GM23248 (cell line): ENCODE results near the gene NCAM1. TPM values are rescaled to one million over a fixed set of nuclear protein-coding genes. Genes with fewer than 3 reads are reported as not detected.

Source experiments
- DNase-seq: peaks from one replicate; pipeline ENCODE4 v3.0.0-alpha.2; 2015
- H2AFZ ChIP-seq: fragments of 200-600 bp; sonication (generic); 2 replicates; pipeline ENCODE4 v1.6.1; 2016; ENCODE audit warnings: antibody characterized with exemption
- H3F3A ChIP-seq: fragments of 200-600 bp; sonication (generic); 2 replicates; pipeline ENCODE4 v1.6.1; 2016; ENCODE audit warnings: mild to moderate bottlenecking, antibody characterized with exemption, mixed run types; ENCODE audit not compliant: insufficient read depth
- H3K27ac ChIP-seq: fragments of 200-600 bp; sonication (generic); 2 replicates; pipeline ENCODE4 v1.5.1; 2016; ENCODE audit warnings: mild to moderate bottlenecking
- H3K27me3 ChIP-seq: fragments of 200-600 bp; sonication (generic); replicated peaks from 2 replicates; pipeline ENCODE4 v1.6.1; 2016; ENCODE audit warnings: mild to moderate bottlenecking; ENCODE audit not compliant: insufficient read depth
- H3K36me3 ChIP-seq: fragments of 200-600 bp; sonication (generic); 2 replicates; pipeline ENCODE4 v1.6.1; 2016; ENCODE audit warnings: low read depth, mild to moderate bottlenecking
- H3K4me1 ChIP-seq: fragments of 200-600 bp; sonication (generic); 2 replicates; pipeline ENCODE4 v1.6.1; 2016; ENCODE audit warnings: mild to moderate bottlenecking; ENCODE audit not compliant: insufficient read depth
- H3K4me2 ChIP-seq: fragments of 200-600 bp; sonication (generic); one replicate; pipeline ENCODE4 v1.6.1; 2016; ENCODE audit warnings: mild to moderate bottlenecking; ENCODE audit not compliant: unreplicated experiment
- H3K4me3 ChIP-seq: fragments of 200-600 bp; sonication (generic); 2 replicates; pipeline ENCODE4 v1.5.1; 2016; ENCODE audit warnings: mild to moderate bottlenecking
- H3K79me2 ChIP-seq: fragments of 200-600 bp; sonication (generic); 2 replicates; pipeline ENCODE4 v1.6.1; 2016; ENCODE audit warnings: mild to moderate bottlenecking; ENCODE audit not compliant: insufficient read depth
- H3K9ac ChIP-seq: fragments of 200-600 bp; sonication (generic); 2 replicates; pipeline ENCODE4 v1.6.1; 2016; ENCODE audit warnings: mild to moderate bottlenecking
- H3K9me2 ChIP-seq: fragments of 200-600 bp; sonication (generic); 2 replicates; pipeline ENCODE4 v1.6.1; 2016; ENCODE audit warnings: mixed run types, mild to moderate bottlenecking, moderate library complexity; ENCODE audit not compliant: insufficient read depth
- H3K9me3 ChIP-seq: fragments of 200-600 bp; sonication (generic); one replicate; pipeline ENCODE4 v1.6.1; 2017; ENCODE audit warnings: low read depth
- H4K20me1 ChIP-seq: fragments of 200-600 bp; sonication (generic); 2 replicates; pipeline ENCODE4 v1.6.0; 2016; ENCODE audit not compliant: insufficient read depth
- EZH2 ChIP-seq: fragments of 200-600 bp; sonication (generic); IDR thresholded peaks from 2 replicates; pipeline ENCODE4 v1.6.1; 2018; ENCODE audit warnings: antibody characterized with exemption, mild to moderate bottlenecking; ENCODE audit not compliant: insufficient read depth, poor library complexity, severe bottlenecking
- EZH2phosphoT487 ChIP-seq: fragments of 200-600 bp; sonication (generic); IDR thresholded peaks from 2 replicates; pipeline ENCODE4 v1.6.1; 2018; ENCODE audit warnings: antibody characterized with exemption, moderate library complexity, mild to moderate bottlenecking, low read depth; ENCODE audit not compliant: insufficient read depth
- WGBS, 2 experiments: methylation state at CpG; one replicate each; pipeline ENCODE4 v1.1.6; 2015 to 2017; ENCODE audit warnings: low lambda C conversion rate in 2 of 2, low coverage in 1 of 2; ENCODE audit errors: missing lambda C conversion rate in 2 of 2; 5-methylcytosine and 5-hydroxymethylcytosine counted together
- in situ Hi-C: fragments of 300-500 bp; cut with MboI; formaldehyde crosslinking; loops from 2 replicates; pipeline ENCODE4 v1.15.0; 2020
- polyA plus RNA-seq: library from polyadenylated mRNA; unstranded; fragments of >200 nt; fragmentation: Nextera tagmentation; extraction: Ambion mirVana; gene quantifications from 2 replicates; pipeline ENCODE4 v1.2.1, GENCODE V29; 2016
- total RNA-seq: library from RNA; depleted of rRNA; stranded (reverse); fragments of >200 nt; shearing (Covaris generic); gene quantifications from 2 replicates; pipeline ENCODE4 v1.2.3, GENCODE V29; 2014

The NCAM1 gene
- total and polyA plus RNA-seq, 2 experiments from 2014 or later = 1.5 to 1.8 TPM

DNA sequence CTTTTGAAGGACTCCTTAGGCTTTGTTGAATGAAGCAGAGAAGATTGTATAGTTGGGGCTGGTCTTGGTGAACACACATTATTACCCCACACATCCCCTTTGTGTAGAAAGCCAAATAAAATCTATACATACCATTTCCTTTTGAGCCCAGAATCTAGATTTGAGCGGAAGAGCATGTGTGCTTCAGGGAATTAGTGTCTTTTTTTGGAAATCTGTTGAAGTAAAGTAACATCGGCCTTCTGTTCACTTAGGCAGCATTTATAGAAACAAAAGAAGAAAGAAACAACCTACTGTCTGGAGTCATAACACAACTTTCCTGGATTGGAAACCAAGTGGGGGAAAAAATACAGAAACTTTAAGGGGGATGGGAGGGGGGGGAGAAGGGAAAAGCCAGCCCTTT, 315.2 kb downstream of the NCAM1 start:
- WGBS, 2 experiments = 45 to 58% methylated on average over 2 of the region's 2 CpGs
- no peak for TF ChIP-seq EZH2phosphoT487
- no peak for TF ChIP-seq EZH2
- in situ Hi-C loops = no loop called here
- no peaks in the 10 kb centered on the region for H3K36me3 ChIP-seq
- no peaks in the 10 kb centered on the region for H3K4me1 ChIP-seq
- H3K4me3 ChIP-seq = no peak overlapping the region
- no peaks in the 10 kb centered on the region for H3F3A ChIP-seq
- H3K9ac ChIP-seq = no peak overlapping the region
- H3K4me2 ChIP-seq = no peak overlapping the region
- H3K9me3 ChIP-seq = no peaks in the 10 kb centered on the region
- H3K27me3 ChIP-seq = no peaks in the 10 kb centered on the region; the same call in 1 of the 2 replicates
- H3K79me2 ChIP-seq = no peaks in the 10 kb centered on the region
- no peak for DNase-seq
- no peaks in the 10 kb centered on the region for H3K9me2 ChIP-seq
- no peaks in the 10 kb centered on the region for H4K20me1 ChIP-seq
- no peak overlapping the region for H3K27ac ChIP-seq
- no peak overlapping the region for H2AFZ ChIP-seq

DNA sequence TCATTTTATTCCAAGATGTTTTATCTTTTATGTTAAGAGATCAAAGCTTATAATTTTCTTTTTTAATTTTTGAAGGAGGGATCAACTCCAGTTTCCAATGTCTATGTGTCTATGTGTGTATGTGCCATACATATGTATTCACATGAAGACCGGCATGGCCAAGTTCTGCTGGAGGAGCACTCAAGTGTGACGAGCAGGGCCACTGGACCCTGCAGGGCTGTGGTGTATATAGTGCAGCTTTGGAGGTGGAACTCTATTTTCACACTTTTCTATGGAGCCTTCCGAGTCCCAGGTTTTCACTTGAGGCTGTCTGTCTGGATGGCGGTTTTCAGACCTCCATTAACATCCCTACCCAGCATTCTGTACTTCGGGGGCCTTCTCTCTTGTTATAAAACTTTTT, 316.7 kb downstream of the NCAM1 start:
- no peak overlapping the region for H3K27ac ChIP-seq
- DNase-seq = no peak
- no peak for TF ChIP-seq EZH2
- TF ChIP-seq EZH2phosphoT487 = no peak
- H3K9me2 ChIP-seq = no peaks in the 10 kb centered on the region
- WGBS, 2 experiments = 70 to 74% methylated on average over 5 of the region's 5 CpGs
- no peak overlapping the region for H3K4me3 ChIP-seq
- no peaks in the 10 kb centered on the region; the same call in 1 of the 2 replicates for H3K27me3 ChIP-seq
- no peaks in the 10 kb centered on the region for H3K4me1 ChIP-seq
- H3K79me2 ChIP-seq = no peaks in the 10 kb centered on the region
- H3K4me2 ChIP-seq = no peak overlapping the region
- no peak overlapping the region for H3K9ac ChIP-seq
- no peaks in the 10 kb centered on the region for H3K9me3 ChIP-seq
- H4K20me1 ChIP-seq = no peaks in the 10 kb centered on the region
- in situ Hi-C loops = no loop called here
- no peaks in the 10 kb centered on the region for H3F3A ChIP-seq
- H2AFZ ChIP-seq = no peak overlapping the region
- H3K36me3 ChIP-seq = no peaks in the 10 kb centered on the region

GRCh38 chr11:113278481-113278880, 317.3 kb downstream of the NCAM1 start:
- no peak overlapping the region for H2AFZ ChIP-seq
- H3K9me2 ChIP-seq = no peaks in the 10 kb centered on the region
- no peaks in the 10 kb centered on the region; the same call in 1 of the 2 replicates for H3K27me3 ChIP-seq
- H3K79me2 ChIP-seq = no peaks in the 10 kb centered on the region
- H3K4me1 ChIP-seq = no peaks in the 10 kb centered on the region
- no peak overlapping the region for H3K4me2 ChIP-seq
- H3K4me3 ChIP-seq = no peak overlapping the region
- H3K36me3 ChIP-seq = no peaks in the 10 kb centered on the region
- no peak for DNase-seq
- H3K27ac ChIP-seq = no peak overlapping the region
- in situ Hi-C loops = no loop called here
- no peaks in the 10 kb centered on the region for H4K20me1 ChIP-seq
- H3K9ac ChIP-seq = no peak overlapping the region
- H3K9me3 ChIP-seq = no peaks in the 10 kb centered on the region
- 86 to 87% methylated on average over 9 of the region's 9 CpGs for WGBS, 2 experiments
- no peaks in the 10 kb centered on the region for H3F3A ChIP-seq
- no peak for TF ChIP-seq EZH2

GRCh38 chr11:113278925-113279324, 317.7 kb downstream of the NCAM1 start:
- H3K79me2 ChIP-seq = no peaks in the 10 kb centered on the region
- no peaks in the 10 kb centered on the region for H3K9me2 ChIP-seq
- H3K4me2 ChIP-seq = no peak overlapping the region
- no peaks in the 10 kb centered on the region; the same call in 1 of the 2 replicates for H3K27me3 ChIP-seq
- H3K4me1 ChIP-seq = no peaks in the 10 kb centered on the region
- in situ Hi-C loops = no loop called here
- H3K9ac ChIP-seq = no peak overlapping the region
- H3F3A ChIP-seq = no peaks in the 10 kb centered on the region
- no peak overlapping the region for H2AFZ ChIP-seq
- 52 to 58% methylated on average over 4 of the region's 4 CpGs for WGBS, 2 experiments
- TF ChIP-seq EZH2 (no peak), EZH2phosphoT487 (no peak)
- H4K20me1 ChIP-seq = no peaks in the 10 kb centered on the region
- DNase-seq = no peak
- H3K4me3 ChIP-seq = no peak overlapping the region
- H3K9me3 ChIP-seq = no peaks in the 10 kb centered on the region
- H3K36me3 ChIP-seq = no peaks in the 10 kb centered on the region
- no peak overlapping the region for H3K27ac ChIP-seq

DNA sequence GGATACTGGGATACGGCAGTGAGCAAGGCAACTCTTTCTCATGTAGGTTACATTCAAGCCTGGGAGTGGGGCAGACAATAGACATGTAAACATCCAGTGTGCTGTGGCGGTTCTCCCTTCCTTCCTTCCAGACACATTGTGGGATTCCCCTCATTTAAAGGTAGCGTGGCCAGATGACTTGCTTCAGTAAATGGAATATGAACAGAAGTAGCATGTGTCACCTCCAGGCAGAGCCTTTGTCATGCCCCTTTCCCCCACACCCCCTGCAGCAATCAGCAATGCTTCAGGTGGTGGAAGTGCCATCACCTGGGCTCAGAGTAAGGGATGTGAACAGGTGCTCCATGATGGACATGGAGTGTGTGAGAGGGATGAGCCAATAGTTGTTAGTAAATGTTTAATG, 318.4 kb downstream of the NCAM1 start:
- Histone ChIP-seq H3K9me2 (no peaks in the 10 kb centered on the region), H3K9ac (no peak overlapping the region), H3K4me3 (no peak overlapping the region), H2AFZ (no peak overlapping the region), H3K9me3 (no peaks in the 10 kb centered on the region), H3K4me2 (no peak overlapping the region), H3K27me3 (no peaks in the 10 kb centered on the region; the same call in 1 of the 2 replicates), H3K27ac (no peak overlapping the region), H3K79me2 (no peaks in the 10 kb centered on the region), H4K20me1 (no peaks in the 10 kb centered on the region), H3K36me3 (no peaks in the 10 kb centered on the region), H3K4me1 (no peaks in the 10 kb centered on the region), H3F3A (no peaks in the 10 kb centered on the region)
- in situ Hi-C loops = no loop called here
- no peak for DNase-seq
- TF ChIP-seq EZH2phosphoT487 = no peak
- TF ChIP-seq EZH2 = no peak
- WGBS, 2 experiments = 55 to 73% methylated on average over 3 of the region's 3 CpGs
